Measurements from ENCODE around the gene STAT1. TPM values are rescaled to one million over a fixed set of nuclear protein-coding genes. Genes with fewer than 3 reads are reported as not detected.

The STAT1 gene
- total and polyA plus RNA-seq, 11 donors: 7.8 to 469 (median 44.0) TPM

DNA sequence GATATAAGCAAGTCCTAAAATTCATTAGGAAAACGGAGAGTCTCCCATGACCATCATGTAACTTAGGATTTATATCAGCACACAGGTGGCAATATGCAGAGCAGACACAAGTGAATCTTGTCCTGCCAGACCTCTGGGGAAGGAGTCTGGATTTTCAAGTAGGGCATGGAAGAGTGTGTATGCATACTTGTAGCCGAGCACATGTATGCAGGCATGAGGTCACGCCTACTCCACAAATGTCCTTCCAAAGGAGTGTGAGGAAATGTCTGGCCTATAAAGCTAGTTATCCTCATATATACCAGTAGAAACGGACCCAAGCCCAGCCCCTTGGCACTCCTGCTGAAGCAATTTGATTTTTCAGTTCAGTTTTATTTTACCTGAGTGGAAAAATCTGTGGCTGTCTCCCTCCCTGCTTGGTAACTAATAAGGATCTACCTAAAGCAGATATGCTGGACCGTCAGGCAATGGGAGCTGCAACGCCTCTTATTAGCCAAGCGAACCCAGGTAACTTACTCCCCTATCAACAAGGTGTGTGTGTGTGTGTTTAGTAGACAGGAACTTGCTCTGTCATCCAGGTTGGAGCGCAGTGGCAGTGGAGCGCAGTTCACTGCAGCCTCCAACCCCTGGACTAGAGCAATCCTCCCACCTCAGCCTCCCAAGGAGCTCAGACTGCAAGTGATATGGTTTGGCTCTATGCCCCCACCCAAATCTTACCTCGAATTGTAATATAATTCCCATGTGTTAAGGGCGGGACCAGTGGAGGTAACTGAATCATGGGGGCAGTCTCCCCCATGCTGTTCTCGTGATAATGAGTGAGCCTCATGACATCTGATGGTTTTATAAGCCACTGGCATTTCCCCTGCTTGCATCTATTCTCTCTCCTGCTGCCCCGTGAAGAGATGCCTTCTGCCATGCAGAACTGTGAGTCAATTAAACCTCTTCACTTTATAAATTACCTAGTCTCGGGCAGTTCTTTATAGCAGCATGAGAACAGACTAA lies 2.8 kb downstream of the STAT1 start:
- H3K9me3 ChIP-seq: no peaks in the 10 kb centered on the region
- DNase-seq: no peak
- H3K4me1 ChIP-seq: peaks cover 0 to 84% (median 30%) of the 10 kb centered on the region in 12 donors
- peaks cover 0 to 69% (median 46%) of the 10 kb centered on the region in 9 donors for H3K36me3 ChIP-seq
- 83 to 86% (median 84%) methylated on average over 14 of the region's 14 CpGs for WGBS, 4 donors
- H3K27ac ChIP-seq: peak overlapping the region in 1 of 12 donors; percentile 97
- H3K4me3 ChIP-seq: peak overlapping the region in 5 of 12 donors; percentile 3 to 94 (median 81)
- ATAC-seq: no peak
- no peak for TF ChIP-seq POLR2A (IDR thresholded peaks at IDR 0.05)
- TF ChIP-seq, protein P1, sequence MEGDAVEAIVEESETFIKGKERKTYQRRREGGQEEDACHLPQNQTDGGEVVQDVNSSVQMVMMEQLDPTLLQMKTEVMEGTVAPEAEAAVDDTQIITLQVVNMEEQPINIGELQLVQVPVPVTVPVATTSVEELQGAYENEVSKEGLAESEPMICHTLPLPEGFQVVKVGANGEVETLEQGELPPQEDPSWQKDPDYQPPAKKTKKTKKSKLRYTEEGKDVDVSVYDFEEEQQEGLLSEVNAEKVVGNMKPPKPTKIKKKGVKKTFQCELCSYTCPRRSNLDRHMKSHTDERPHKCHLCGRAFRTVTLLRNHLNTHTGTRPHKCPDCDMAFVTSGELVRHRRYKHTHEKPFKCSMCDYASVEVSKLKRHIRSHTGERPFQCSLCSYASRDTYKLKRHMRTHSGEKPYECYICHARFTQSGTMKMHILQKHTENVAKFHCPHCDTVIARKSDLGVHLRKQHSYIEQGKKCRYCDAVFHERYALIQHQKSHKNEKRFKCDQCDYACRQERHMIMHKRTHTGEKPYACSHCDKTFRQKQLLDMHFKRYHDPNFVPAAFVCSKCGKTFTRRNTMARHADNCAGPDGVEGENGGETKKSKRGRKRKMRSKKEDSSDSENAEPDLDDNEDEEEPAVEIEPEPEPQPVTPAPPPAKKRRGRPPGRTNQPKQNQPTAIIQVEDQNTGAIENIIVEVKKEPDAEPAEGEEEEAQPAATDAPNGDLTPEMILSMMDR (IDR thresholded peaks at IDR 0.05): no peak
- no peaks in the 10 kb centered on the region for H3K27me3 ChIP-seq
- intact Hi-C loops (cut with DNase I): loop anchor here in 1 of 10 donors (5.0 kb wide), 1 partner anchor 229 kb away; no protein-coding TSS in a partner anchor

DNA sequence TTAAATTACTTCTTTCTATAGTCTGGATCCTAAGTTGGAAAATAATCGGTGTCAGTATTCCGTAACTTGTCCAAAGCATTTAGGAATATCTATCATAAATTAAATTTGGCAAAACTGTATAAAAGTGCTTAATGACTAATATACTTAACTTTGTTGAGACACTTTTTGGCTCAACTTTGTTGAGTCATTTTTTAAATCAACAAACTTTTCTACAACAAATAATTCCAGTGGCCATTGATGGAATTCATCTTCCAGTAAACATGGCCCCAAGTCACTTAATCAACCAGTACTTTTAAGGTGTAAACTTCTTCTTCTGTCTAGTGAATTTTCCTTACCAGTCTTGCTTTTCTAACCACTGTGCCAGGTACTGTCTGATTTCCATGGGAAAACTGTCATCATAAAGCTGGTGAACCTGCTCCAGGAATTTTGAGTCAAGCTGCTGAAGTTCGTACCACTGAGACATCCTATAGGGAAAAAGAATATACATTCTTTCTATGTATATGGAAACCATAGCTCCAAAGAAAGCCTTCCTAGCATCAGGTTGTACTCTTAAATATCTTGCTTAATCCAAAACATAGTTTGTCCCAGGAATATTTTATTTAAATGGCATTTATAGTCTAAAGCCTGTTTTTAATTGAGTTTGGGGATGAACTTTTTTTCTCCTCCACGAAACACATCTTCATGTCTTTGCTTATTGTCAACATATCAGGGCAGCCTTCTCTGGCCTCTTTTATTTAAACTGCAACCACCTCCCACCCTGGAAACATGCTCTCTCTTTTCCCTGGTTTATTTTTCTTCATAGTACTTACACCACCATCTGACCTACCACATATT lies 4.2 kb downstream of the STAT1 start:
- intact Hi-C loops (cut with DNase I): loop anchor here in 1 of 10 donors (5.0 kb wide), 1 partner anchor 227 kb away; no protein-coding TSS in a partner anchor
- ATAC-seq: no peak

DNA sequence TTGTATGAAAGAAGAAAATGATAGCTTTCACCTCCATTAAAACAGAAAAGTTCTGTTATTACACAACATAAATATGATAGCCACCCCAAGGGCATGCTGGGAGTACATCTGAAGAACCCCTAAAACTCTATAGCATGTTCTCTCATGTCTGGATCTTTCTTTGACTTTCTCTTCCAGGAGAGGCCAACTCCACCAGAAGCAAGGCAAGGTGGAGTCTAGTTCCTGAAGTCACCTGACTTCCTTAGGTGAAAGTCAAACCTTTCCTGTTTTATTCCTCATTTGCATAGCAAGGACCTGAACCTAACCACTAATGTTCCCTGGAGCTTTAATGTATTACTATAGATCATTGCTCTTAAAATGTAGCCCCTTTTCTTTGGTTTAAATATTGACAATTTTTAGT lies 5.7 kb downstream of the STAT1 start:
- Histone ChIP-seq H3K4me1 (peaks cover 0 to 83% (median 24%) of the 10 kb centered on the region in 12 donors), H3K36me3 (peaks cover 0 to 98% (median 75%) of the 10 kb centered on the region in 9 donors), H3K4me3 (peak overlapping the region in 1 of 12 donors; percentile 13), H3K27ac (no peak overlapping the region), H3K27me3 (no peaks in the 10 kb centered on the region), H3K9me3 (no peaks in the 10 kb centered on the region)
- ATAC-seq (no peak), DNase-seq (no peak)
- no peak for TF ChIP-seq POLR2A (IDR thresholded peaks at IDR 0.05)
- TF ChIP-seq, protein P1 (IDR thresholded peaks at IDR 0.05): no peak
- intact Hi-C loops (cut with DNase I): no loop called here

More for the DNA sequence above, 4.2 kb downstream of the STAT1 start:
- 94 to 98% (median 96%) methylated on average over 4 of the region's 4 CpGs for WGBS, 4 donors
- no peak for TF ChIP-seq POLR2A (IDR thresholded peaks at IDR 0.05)
- TF ChIP-seq, protein P1 (IDR thresholded peaks at IDR 0.05): no peak
- Histone ChIP-seq H3K27me3 (no peaks in the 10 kb centered on the region), H3K36me3 (peaks cover 0 to 83% (median 60%) of the 10 kb centered on the region in 9 donors), H3K4me3 (peak overlapping the region in 1 of 12 donors; percentile 94), H3K27ac (no peak overlapping the region), H3K9me3 (no peaks in the 10 kb centered on the region), H3K4me1 (peaks cover 0 to 81% (median 28%) of the 10 kb centered on the region in 12 donors)
- DNase-seq: no peak
